H1 (cell line): Measurements from ENCODE around the gene NKD2. TPM values are rescaled to one million over a fixed set of nuclear protein-coding genes. Genes with fewer than 3 reads are reported as not detected.

Experiments used
- CTCF ChIA-PET: fragments of 300-600 bp; sonication (Branson Sonifier 250); formaldehyde crosslinking; loops from one replicate; lab custom pipeline; 2021; ENCODE audit not compliant: partially characterized antibody; lab: Charles Lee
- POLR2A ChIA-PET: fragments of 300-600 bp; sonication (Branson Sonifier 250); formaldehyde crosslinking; loops from one replicate; lab custom pipeline; 2021; ENCODE audit warnings: inconsistent platforms; ENCODE audit not compliant: partially characterized antibody; lab: Charles Lee
- DNase-seq, 2 experiments: peaks; one replicate each; pipeline versions ENCODE4 v3.0.0 to v3.0.0-alpha.2; 2010 to 2022; ENCODE audit warnings: low spot score in 2 of 2, low read depth in 1 of 2, mixed read lengths in 1 of 2
- FAIRE-seq: peaks from 2 replicates; lab custom pipeline; 2011; peaks lifted over from hg19 to GRCh38; lab: Jason Lieb, UNC
- H2AFZ ChIP-seq: 2 replicates; pipeline ENCODE4 v1.8.1; 2012; ENCODE audit warnings: low read length, inconsistent platforms
- H2AK5ac ChIP-seq: 2 replicates; pipeline ENCODE4 v1.6.1; 2013; ENCODE audit warnings: low read depth, low read length
- H2BK120ac ChIP-seq: replicated peaks from 2 replicates; pipeline ENCODE3; 2013; ENCODE audit warnings: low read depth, low read length, inconsistent platforms
- H2BK12ac ChIP-seq: 2 replicates; pipeline ENCODE4 v1.6.1; 2013; ENCODE audit warnings: low read depth, low read length
- H2BK15ac ChIP-seq: 2 replicates; pipeline ENCODE4 v1.6.1; 2013; ENCODE audit warnings: low read length
- H2BK20ac ChIP-seq: 2 replicates; pipeline ENCODE4 v1.6.1; 2013; ENCODE audit warnings: low read length
- H2BK5ac ChIP-seq: 2 replicates; pipeline ENCODE4 v1.6.1; 2013; ENCODE audit warnings: low read depth, low read length
- H3K14ac ChIP-seq: 2 replicates; pipeline ENCODE4 v1.6.1; 2013; ENCODE audit warnings: inconsistent platforms; ENCODE audit not compliant: insufficient read length
- H3K18ac ChIP-seq: 2 replicates; pipeline ENCODE4 v1.6.1; 2013; ENCODE audit warnings: low read length; ENCODE audit errors: extremely low read depth
- H3K23ac ChIP-seq: 2 replicates; pipeline ENCODE4 v1.6.1; 2013; ENCODE audit warnings: inconsistent platforms; ENCODE audit not compliant: insufficient read length
- H3K23me2 ChIP-seq: 2 replicates; pipeline ENCODE4 v1.6.1; 2013; ENCODE audit warnings: low read depth, low read length
- H3K27ac ChIP-seq: 2 replicates; pipeline ENCODE4 v1.6.1; 2011; ENCODE audit warnings: low read depth, low read length, inconsistent platforms
- H3K27me3 ChIP-seq, 4 experiments: replicated peaks in 1 of 4; 1 replicate in 1 of 4; 2 replicates in 3 of 4; pipeline versions ENCODE4 v1.6.1 to v1.8.1; 2011 to 2013; ENCODE audit warnings: low read length in 3 of 4, mild to moderate bottlenecking in 3 of 4, inconsistent platforms in 2 of 4, mixed read lengths in 2 of 4, moderate library complexity in 1 of 4; ENCODE audit not compliant: control insufficient read depth in 3 of 4, insufficient read depth in 3 of 4; ENCODE audit errors: extremely low read depth in 1 of 4
- H3K36me3 ChIP-seq, 4 experiments: 2 replicates each; pipeline versions ENCODE4 v1.6.1 to v1.8.1; 2011 to 2013; ENCODE audit warnings: mild to moderate bottlenecking in 4 of 4, low read length in 3 of 4, moderate library complexity in 2 of 4, control low read depth in 1 of 4, inconsistent platforms in 1 of 4; ENCODE audit not compliant: insufficient read depth in 4 of 4, control insufficient read depth in 2 of 4
- H3K4ac ChIP-seq: replicated peaks from 2 replicates; pipeline ENCODE3; 2013; ENCODE audit warnings: low read length, low read depth, mixed read lengths, inconsistent platforms; ENCODE audit not compliant: insufficient read length
- H3K4me1 ChIP-seq, 4 experiments: replicated peaks in 1 of 4; 1 replicate in 1 of 4; 2 replicates in 3 of 4; pipeline versions ENCODE4 v1.6.1 to v1.8.1; 2011 to 2013; ENCODE audit warnings: low read length in 3 of 4, inconsistent platforms in 2 of 4, mixed read lengths in 1 of 4; ENCODE audit not compliant: insufficient read depth in 4 of 4, control insufficient read depth in 3 of 4
- H3K4me2 ChIP-seq, 2 experiments: 2 replicates each; pipeline versions ENCODE4 v1.6.1 to v1.8.1; 2011 to 2013; ENCODE audit warnings: low read depth in 2 of 2, low read length in 2 of 2, control low read depth in 1 of 2, inconsistent platforms in 1 of 2, mild to moderate bottlenecking in 1 of 2; ENCODE audit not compliant: insufficient read depth in 1 of 2
- H3K4me3 ChIP-seq, 4 experiments: fragments of 200-600, 300-600 bp in 1 of 4; sonication (generic), shearing (Covaris generic), sonication (Bioruptor Twin) in 1 of 4; 2 replicates each; pipeline versions ENCODE4 v1.5.1 to v1.8.1; 2011 to 2016; ENCODE audit warnings: low read length in 4 of 4, low read depth in 3 of 4, control low read depth in 2 of 4, inconsistent platforms in 2 of 4, mild to moderate bottlenecking in 2 of 4, mixed read lengths in 1 of 4, moderate library complexity in 1 of 4; ENCODE audit not compliant: insufficient read depth in 2 of 4; ENCODE audit errors: extremely low read depth in 1 of 4
- H3K56ac ChIP-seq: replicated peaks from 2 replicates; pipeline ENCODE3; 2013; ENCODE audit warnings: low read depth, mild to moderate bottlenecking, mixed read lengths, low read length, inconsistent platforms; ENCODE audit not compliant: insufficient read length
- H3K79me1 ChIP-seq: 2 replicates; pipeline ENCODE4 v1.6.1; 2013; ENCODE audit warnings: low read depth, low read length, control low read depth
- H3K79me2 ChIP-seq, 2 experiments: 2 replicates each; pipeline versions ENCODE4 v1.6.1 to v1.8.1; 2012 to 2013; ENCODE audit warnings: low read length in 2 of 2, mild to moderate bottlenecking in 2 of 2, inconsistent platforms in 1 of 2; ENCODE audit not compliant: insufficient read depth in 2 of 2, control insufficient read depth in 1 of 2
- H3K9ac ChIP-seq, 4 experiments: replicated peaks in 1 of 4; 1 replicate in 1 of 4; 2 replicates in 3 of 4; pipeline versions ENCODE4 v1.6.1 to v1.8.1; 2011 to 2013; ENCODE audit warnings: low read depth in 3 of 4, low read length in 3 of 4, control low read depth in 2 of 4, mild to moderate bottlenecking in 2 of 4, moderate library complexity in 2 of 4, inconsistent platforms in 1 of 4; ENCODE audit errors: extremely low read depth in 1 of 4
- H3K9me3 ChIP-seq, 2 experiments: 2 replicates each; pipeline versions ENCODE4 v1.6.1 to v1.8.1; 2012 to 2013; ENCODE audit warnings: mild to moderate bottlenecking in 2 of 2, moderate library complexity in 2 of 2, control low read depth in 1 of 2, inconsistent platforms in 1 of 2, low read depth in 1 of 2, low read length in 1 of 2, mixed read lengths in 1 of 2; ENCODE audit not compliant: insufficient read depth in 2 of 2
- H4K20me1 ChIP-seq, 2 experiments: replicated peaks in 1 of 2; 2 replicates each; pipeline versions ENCODE3 to v1.8.1; 2011 to 2013; ENCODE audit warnings: inconsistent platforms in 2 of 2, low read length in 2 of 2, mild to moderate bottlenecking in 1 of 2; ENCODE audit not compliant: insufficient read depth in 2 of 2, control insufficient read depth in 1 of 2
- H4K5ac ChIP-seq: 2 replicates; pipeline ENCODE4 v1.6.1; 2013; ENCODE audit warnings: low read length, low read depth, mixed read lengths, inconsistent platforms; ENCODE audit not compliant: insufficient read length
- H4K8ac ChIP-seq: 2 replicates; pipeline ENCODE4 v1.8.0; 2013; ENCODE audit warnings: mild to moderate bottlenecking, moderate library complexity, low read length, inconsistent platforms; ENCODE audit not compliant: insufficient read depth; ENCODE audit errors: extremely low read depth
- H4K91ac ChIP-seq: replicated peaks from 2 replicates; pipeline ENCODE3; 2013; ENCODE audit warnings: low read length, mixed read lengths, inconsistent platforms; ENCODE audit not compliant: insufficient read length
- CBX5 ChIP-seq: fragments of 300-800, 300-1000 bp; sonication (generic); IDR thresholded peaks from 2 replicates; pipeline ENCODE4 v1.7.1; 2016; ENCODE audit warnings: antibody characterized with exemption, low read length, low read depth
- CBX8 ChIP-seq: fragments of 300-800, 300-1000 bp; sonication (generic); IDR thresholded peaks from 2 replicates; pipeline ENCODE4 v1.7.1; 2016; ENCODE audit warnings: low read depth, low read length, borderline replicate concordance
- CTBP2 ChIP-seq: IDR thresholded peaks from 2 replicates; pipeline ENCODE4 v1.7.0; 2011; ENCODE audit warnings: borderline replicate concordance, mild to moderate bottlenecking, moderate library complexity, mixed read lengths, low read length; ENCODE audit not compliant: insufficient read depth, insufficient read length
- FOSL1 ChIP-seq: IDR thresholded peaks from 2 replicates; pipeline ENCODE4 v1.6.1; 2011; ENCODE audit warnings: mild to moderate bottlenecking, low read depth, low read length, moderate library complexity; ENCODE audit not compliant: insufficient read depth
- JUN ChIP-seq: IDR thresholded peaks from 2 replicates; pipeline ENCODE4 v1.6.1; 2011; ENCODE audit warnings: low read depth, mild to moderate bottlenecking, improper control_type of control experiment, low read length
- NANOG ChIP-seq: IDR thresholded peaks from 2 replicates; pipeline ENCODE4 v1.6.1; 2011; ENCODE audit warnings: low read length, low read depth, mild to moderate bottlenecking, inconsistent platforms; ENCODE audit not compliant: insufficient read depth, poor library complexity, severe bottlenecking
- RAD21 ChIP-seq, 2 experiments: IDR thresholded peaks in 1 of 2; conservative IDR thresholded peaks in 1 of 2; 2 replicates each; pipeline ENCODE4 v1.6.1; 2011; ENCODE audit warnings: low read depth in 2 of 2, low read length in 2 of 2, improper control_type of control experiment in 1 of 2, inconsistent platforms in 1 of 2, mild to moderate bottlenecking in 1 of 2, moderate library complexity in 1 of 2
- RFX5 ChIP-seq: IDR thresholded peaks from 2 replicates; pipeline ENCODE4 v1.6.1; 2011; ENCODE audit warnings: low read depth, low read length, improper control_type of control experiment, borderline replicate concordance
- SIRT6 ChIP-seq: IDR thresholded peaks from one replicate; pipeline ENCODE4 v1.7.1; 2012; ENCODE audit warnings: low read length, inconsistent platforms
- ZNF274 ChIP-seq: IDR thresholded peaks from 2 replicates; pipeline ENCODE4 v1.7.0; 2012; ENCODE audit warnings: low read length, borderline replicate concordance; ENCODE audit errors: extremely low read depth
- WGBS, 2 experiments: shearing (Covaris generic) in 1 of 2; methylation state at CpG; one replicate each; pipeline versions ENCODE4 v1.1.6 to v1.1.7; 2013 to 2015; ENCODE audit warnings: low lambda C conversion rate in 2 of 2, mixed read lengths in 2 of 2, inconsistent platforms in 1 of 2, low coverage in 1 of 2, missing lambda C conversion rate in 1 of 2; ENCODE audit not compliant: insufficient replicate concordance in 2 of 2, insufficient coverage in 1 of 2, insufficient read length in 1 of 2; ENCODE audit errors: extremely low coverage in 1 of 2, missing lambda C conversion rate in 1 of 2; 5-methylcytosine and 5-hydroxymethylcytosine counted together
- polyA plus RNA-seq, 7 experiments: library from polyadenylated mRNA; depleted of rRNA in 3 of 7; stranded (reverse) in 5 of 7; unstranded in 2 of 7; fragments of >200 nt in 5 of 7; fragments of 200-250 nt in 2 of 7; gene quantifications; 1 replicate in 5 of 7; 2 replicates in 1 of 7; 4 replicates in 1 of 7; pipeline versions ENCODE4 v1.2.1 to v1.2.3, GENCODE V29; 2011 to 2013; ENCODE audit warnings: missing spikeins in 2 of 7, mixed read lengths in 2 of 7
- total RNA-seq: library from RNA; stranded (reverse); fragmentation: NEBNext Ultra II Directional; extraction: Animal tissue kit (Norgen Biotek cat#: 25700); gene quantifications from 2 replicates; pipeline ENCODE4 v1.2.1, GENCODE V29; 2021

NKD2 gene
- total and polyA plus RNA-seq, 2 of the 8 experiments (the other 6 are each of a cell fraction or from before 2014, with no cell fraction given), result 5.5 to 7.9 TPM

GRCh38 chr5:1067141-1068121 lies 58.8 kb downstream of the NKD2 start:
- H3K79me2 ChIP-seq, result peaks cover 0 to 6% of the 10 kb centered on the region in 2 experiments; a peak in 1 of 4 replicates
- no peaks in the 10 kb centered on the region; a peak in 3 of 7 replicates for H3K4me1 ChIP-seq
- H2BK5ac ChIP-seq, result no peak overlapping the region
- no peak overlapping the region for H2BK12ac ChIP-seq
- H2BK20ac ChIP-seq, result no peak overlapping the region
- no peak overlapping the region for H4K5ac ChIP-seq
- no peaks in the 10 kb centered on the region for H3K9me3 ChIP-seq
- H3K4me3 ChIP-seq, result no peak overlapping the region
- H3K23ac ChIP-seq, result no peak overlapping the region
- ChIA-PET POLR2A (interaction anchor here (0.9 to 1.6 kb wide), 3 partner anchors 9 to 27 kb away, joined by 3 to 4 read pairs (median 4); no protein-coding TSS in a partner anchor), CTCF (interaction anchor here (1.1 to 1.9 kb wide), 6 partner anchors 29 to 102 kb away, joined by 3 to 5 read pairs (median 3); no protein-coding TSS in a partner anchor)
- no peak overlapping the region for H3K4ac ChIP-seq
- H3K56ac ChIP-seq, result no peak overlapping the region
- no peak overlapping the region for H3K14ac ChIP-seq
- no peak overlapping the region for H2BK120ac ChIP-seq
- peaks cover 3 to 10% of the 10 kb centered on the region in 2 experiments for H4K20me1 ChIP-seq
- H3K79me1 ChIP-seq, result peaks cover 7% of the 10 kb centered on the region
- H3K27me3 ChIP-seq, result no peaks in the 10 kb centered on the region
- H3K9ac ChIP-seq, result no peak overlapping the region
- H2AK5ac ChIP-seq, result no peak overlapping the region
- no peak overlapping the region for H2AFZ ChIP-seq
- 93% methylated on average over 45 of the region's 45 CpGs; no CpG with 5 or more reads in 1 of the 2 experiments for WGBS, 2 experiments
- DNase-seq, result no peak
- no peaks in the 10 kb centered on the region for H3K23me2 ChIP-seq
- peak overlapping the region; percentile 79; the same call in 1 of the 2 replicates for H4K8ac ChIP-seq
- H4K91ac ChIP-seq, result peak overlapping the region; percentile 30
- H3K36me3 ChIP-seq, result peaks cover 0 to 19% (median 8%) of the 10 kb centered on the region in 4 experiments; a peak in 4 of 8 replicates
- FAIRE-seq, result no peak
- no peak overlapping the region for H3K18ac ChIP-seq
- H3K27ac ChIP-seq, result no peak overlapping the region
- no peak overlapping the region for H3K4me2 ChIP-seq
- H2BK15ac ChIP-seq, result no peak overlapping the region
- no peak for TF ChIP-seq RFX5
- no peak for TF ChIP-seq JUN
- no peak for TF ChIP-seq NANOG
- no peak for TF ChIP-seq SIRT6
- TF ChIP-seq FOSL1, result no peak
- no peak for TF ChIP-seq ZNF274
- TF ChIP-seq CBX5, result no peak
- TF ChIP-seq RAD21 (IDR thresholded peaks at IDR 0.05 in 1 of 2, conservative IDR thresholded peaks at IDR 0.05 in 1 of 2; ENCODE audit: low read depth in 2 of 2, low read length in 2 of 2), result no peak
- TF ChIP-seq CTBP2, result no peak
- TF ChIP-seq CBX8, result no peak
